GM23248 (cell line): ENCODE measurements around the gene ST6GALNAC3.

Experiments used
- EZH2 ChIP-seq: fragments of 200-600 bp; sonication (generic); IDR thresholded peaks from 2 replicates; pipeline ENCODE4 v1.6.1; 2018; ENCODE audit warnings: antibody characterized with exemption, mild to moderate bottlenecking; ENCODE audit not compliant: insufficient read depth, poor library complexity, severe bottlenecking
- EZH2phosphoT487 ChIP-seq: fragments of 200-600 bp; sonication (generic); IDR thresholded peaks from 2 replicates; pipeline ENCODE4 v1.6.1; 2018; ENCODE audit warnings: antibody characterized with exemption, moderate library complexity, mild to moderate bottlenecking, low read depth; ENCODE audit not compliant: insufficient read depth

GRCh38 chr1:76170084-76170483 lies 95.5 kb downstream of the ST6GALNAC3 start:
- no peak for TF ChIP-seq EZH2
- no peak for TF ChIP-seq EZH2phosphoT487
